ENCODE measurements around the gene TET3. TPM values are rescaled to one million over a fixed set of nuclear protein-coding genes. Genes with fewer than 3 reads are reported as not detected.

The TET3 gene
- total and polyA plus RNA-seq, 2 donors (not counting 3 experiments of a cell fraction or from before 2014, with no cell fraction given) = 3.4 to 15.6 TPM

- H3K27ac ChIP-seq (ENCODE audit: insufficient read depth, low read depth, low read length) = peak overlapping the region; percentile 17
- no peak for DNase-seq (ENCODE audit: low read depth, low spot score)
- no peak for TF ChIP-seq POLR2A (IDR thresholded peaks at IDR 0.05; ENCODE audit: low read depth, low read length)
- no peak for TF ChIP-seq EZH2 (IDR thresholded peaks at IDR 0.05; ENCODE audit: borderline replicate concordance, low read depth, low read length, severe bottlenecking)
- no peak for TF ChIP-seq JUN (IDR thresholded peaks at IDR 0.05; ENCODE audit: borderline replicate concordance, insufficient read depth, insufficient read length, low read depth)
- H3K9me3 ChIP-seq (replicated peaks; ENCODE audit: control insufficient read depth, insufficient read depth, low read length) = no peaks in the 10 kb centered on the region
- CTCF ChIA-PET = no interaction called here
- H3K4me2 ChIP-seq (ENCODE audit: insufficient read depth, low read length) = peak overlapping the region; percentile 77
- no peaks in the 10 kb centered on the region for H3K9me1 ChIP-seq (replicated peaks; ENCODE audit: control insufficient read depth, extremely low read depth, insufficient read depth, low read length)
- peaks cover 28% of the 10 kb centered on the region for H3K79me2 ChIP-seq (ENCODE audit: control insufficient read depth, insufficient read depth, low read length)
- H3K27me3 ChIP-seq (ENCODE audit: control insufficient read depth in 2 of 2, insufficient read depth in 2 of 2, low read length in 2 of 2) = no peaks in the 10 kb centered on the region
- no peak for FAIRE-seq
- peak overlapping the region; percentile 67 for H3K9ac ChIP-seq (replicated peaks; ENCODE audit: extremely low read depth, insufficient read depth, low read length)
- H3K36me3 ChIP-seq (ENCODE audit: control insufficient read depth in 2 of 2, extremely low read depth in 1 of 2, insufficient read depth in 2 of 2, low read length in 2 of 2) = peaks cover 0 to 5% of the 10 kb centered on the region in 2 experiments
- BruUV-seq (replicated peaks) = TSS peak; percentile 28
- POLR2A ChIA-PET = no interaction called here
- dilution Hi-C loops (cut with MboI; ENCODE audit: extremely low pct_ligation_motif_present, low sequenced_read_pairs) = no loop called here
- peaks cover 48% of the 10 kb centered on the region for H3K4me1 ChIP-seq (ENCODE audit: control insufficient read depth, extremely low read depth, insufficient read depth, low read length)
- intact Hi-C loops (cut with micrococcal nuclease) = loop anchor here (1.0 to 10.0 kb wide), 3 partner anchors 57 to 161 kb away; partner anchors contain the start of genes BOLA3, DGUOK and STAMBP
- peak overlapping the region; percentile 34 to 66 (median 55) for H3K4me3 ChIP-seq (replicated peaks in 1 of 3; ENCODE audit: insufficient read depth in 1 of 3, low read depth in 1 of 3, low read length in 3 of 3)
- H2AFZ ChIP-seq (ENCODE audit: low read depth, low read length) = peak overlapping the region; percentile 65
- no peaks in the 10 kb centered on the region for H4K20me1 ChIP-seq (replicated peaks; ENCODE audit: control insufficient read depth, extremely low read depth, insufficient read depth, low read length)
Measured at GRCh38 chr2:73983322-73984202, 1.1 kb upstream of the TET3 start.

DNA sequence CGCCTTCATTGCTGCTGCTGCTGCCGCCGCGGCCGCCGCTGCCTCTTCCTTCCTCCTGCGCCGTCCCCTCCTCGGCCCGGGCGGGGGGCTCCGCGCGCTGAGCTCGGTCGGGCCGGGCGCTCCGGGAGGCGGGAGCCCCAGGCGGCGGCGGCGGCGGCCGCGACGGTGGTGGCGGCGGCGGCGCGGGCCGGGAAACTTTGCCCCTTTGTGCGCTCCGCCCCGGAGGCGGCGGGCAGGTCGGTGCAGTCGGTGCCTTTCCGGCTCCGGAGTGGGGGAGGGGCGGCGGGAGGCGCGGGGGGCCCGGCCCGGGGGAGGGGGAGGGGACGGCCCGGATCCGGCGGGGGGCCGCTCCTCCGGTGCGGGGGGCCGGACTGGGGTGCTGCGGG is 205 bp downstream of the TET3 start:
- dilution Hi-C loops (cut with MboI; ENCODE audit: extremely low pct_ligation_motif_present, low sequenced_read_pairs) = no loop called here
- H3K27me3 ChIP-seq (ENCODE audit: control insufficient read depth in 2 of 2, insufficient read depth in 2 of 2, low read length in 2 of 2) = no peaks in the 10 kb centered on the region
- H3K36me3 ChIP-seq (ENCODE audit: control insufficient read depth in 2 of 2, extremely low read depth in 1 of 2, insufficient read depth in 2 of 2, low read length in 2 of 2) = peaks cover 0 to 8% of the 10 kb centered on the region in 2 experiments
- no peaks in the 10 kb centered on the region for H3K9me3 ChIP-seq (replicated peaks; ENCODE audit: control insufficient read depth, insufficient read depth, low read length)
- TF ChIP-seq, protein P1, sequence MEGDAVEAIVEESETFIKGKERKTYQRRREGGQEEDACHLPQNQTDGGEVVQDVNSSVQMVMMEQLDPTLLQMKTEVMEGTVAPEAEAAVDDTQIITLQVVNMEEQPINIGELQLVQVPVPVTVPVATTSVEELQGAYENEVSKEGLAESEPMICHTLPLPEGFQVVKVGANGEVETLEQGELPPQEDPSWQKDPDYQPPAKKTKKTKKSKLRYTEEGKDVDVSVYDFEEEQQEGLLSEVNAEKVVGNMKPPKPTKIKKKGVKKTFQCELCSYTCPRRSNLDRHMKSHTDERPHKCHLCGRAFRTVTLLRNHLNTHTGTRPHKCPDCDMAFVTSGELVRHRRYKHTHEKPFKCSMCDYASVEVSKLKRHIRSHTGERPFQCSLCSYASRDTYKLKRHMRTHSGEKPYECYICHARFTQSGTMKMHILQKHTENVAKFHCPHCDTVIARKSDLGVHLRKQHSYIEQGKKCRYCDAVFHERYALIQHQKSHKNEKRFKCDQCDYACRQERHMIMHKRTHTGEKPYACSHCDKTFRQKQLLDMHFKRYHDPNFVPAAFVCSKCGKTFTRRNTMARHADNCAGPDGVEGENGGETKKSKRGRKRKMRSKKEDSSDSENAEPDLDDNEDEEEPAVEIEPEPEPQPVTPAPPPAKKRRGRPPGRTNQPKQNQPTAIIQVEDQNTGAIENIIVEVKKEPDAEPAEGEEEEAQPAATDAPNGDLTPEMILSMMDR (IDR thresholded peaks at IDR 0.05; ENCODE audit: extremely low read depth in 1 of 2, insufficient read depth in 1 of 2, low read depth in 1 of 2, low read length in 2 of 2) = no peak
- TF ChIP-seq MYC (IDR thresholded peaks at IDR 0.05; ENCODE audit: low read depth, low read length) (no peak), MAX (IDR thresholded peaks at IDR 0.05; ENCODE audit: insufficient read depth, insufficient read length) (no peak), GATA2 (IDR thresholded peaks at IDR 0.05; ENCODE audit: insufficient read depth, insufficient read length, low read depth, low read length) (no peak), POLR2A (IDR thresholded peaks at IDR 0.05; ENCODE audit: low read depth, low read length) (no peak), FOS (IDR thresholded peaks at IDR 0.05; ENCODE audit: borderline replicate concordance, insufficient read depth, low read length) (no peak), JUN (IDR thresholded peaks at IDR 0.05; ENCODE audit: borderline replicate concordance, insufficient read depth, insufficient read length, low read depth) (no peak), EZH2 (IDR thresholded peaks at IDR 0.05; ENCODE audit: borderline replicate concordance, low read depth, low read length, severe bottlenecking) (no peak), POLR2AphosphoS5 (IDR thresholded peaks at IDR 0.05; ENCODE audit: insufficient read depth, low read depth, low read length) (no peak)
- DNase-seq (ENCODE audit: low read depth, low spot score) = no peak
- H3K4me2 ChIP-seq (ENCODE audit: insufficient read depth, low read length) = no peak overlapping the region
- FAIRE-seq = no peak
- peak overlapping the region; percentile 67 for H3K9ac ChIP-seq (replicated peaks; ENCODE audit: extremely low read depth, insufficient read depth, low read length)
- H3K4me1 ChIP-seq (ENCODE audit: control insufficient read depth, extremely low read depth, insufficient read depth, low read length) = peaks cover 41% of the 10 kb centered on the region
- ChIA-PET POLR2A (no interaction called here), CTCF (interaction anchor here (1.5 kb wide), 1 partner anchor 156 kb away, joined by 3 read pairs; the partner anchor contains the start of gene STAMBP)
- H3K4me3 ChIP-seq (replicated peaks in 1 of 3; ENCODE audit: insufficient read depth in 1 of 3, low read depth in 1 of 3, low read length in 3 of 3) = peak overlapping the region in 1 of 3 experiments; percentile 66
- no peaks in the 10 kb centered on the region for H4K20me1 ChIP-seq (replicated peaks; ENCODE audit: control insufficient read depth, extremely low read depth, insufficient read depth, low read length)
- BruUV-seq (replicated peaks) = no TSS peak
- H2AFZ ChIP-seq (ENCODE audit: low read depth, low read length) = no peak overlapping the region
- H3K27ac ChIP-seq (ENCODE audit: insufficient read depth, low read depth, low read length) = no peak overlapping the region
- H3K9me1 ChIP-seq (replicated peaks; ENCODE audit: control insufficient read depth, extremely low read depth, insufficient read depth, low read length) = no peaks in the 10 kb centered on the region
- H3K79me2 ChIP-seq (ENCODE audit: control insufficient read depth, insufficient read depth, low read length) = peaks cover 37% of the 10 kb centered on the region
- intact Hi-C loops (cut with micrococcal nuclease) = loop anchor here (1.0 to 10.0 kb wide), 3 partner anchors 58 to 160 kb away; partner anchors contain the start of genes BOLA3, DGUOK and STAMBP

Data from endothelial cell of umbilical vein (primary cell).